Fibroblast of lung (primary cell): ENCODE data around the gene AGAP1. TPM values are rescaled to one million over a fixed set of nuclear protein-coding genes. Genes with fewer than 3 reads are reported as not detected.

Source experiments
- DNase-seq, 2 donors: peaks; one replicate each; pipeline versions ENCODE4 v3.0.0 to v3.0.0-alpha.2; 2010; ENCODE audit warnings: low read depth in 2 of 2
- H2AFZ ChIP-seq: 2 replicates; pipeline ENCODE4 v1.5.1; 2012; ENCODE audit warnings: low read length, control low read depth, inconsistent platforms
- H3K27ac ChIP-seq: 2 replicates; pipeline ENCODE4 v1.5.1; 2011; ENCODE audit warnings: low read length, control low read depth; ENCODE audit not compliant: insufficient read depth
- H3K27me3 ChIP-seq: 2 replicates; pipeline ENCODE4 v1.5.1; 2011; ENCODE audit warnings: mild to moderate bottlenecking, low read length; ENCODE audit not compliant: control insufficient read depth, insufficient read depth
- H3K36me3 ChIP-seq: 2 replicates; pipeline ENCODE4 v1.5.1; 2011; ENCODE audit warnings: low read length; ENCODE audit not compliant: control insufficient read depth, insufficient read depth
- H3K4me1 ChIP-seq: 2 replicates; pipeline ENCODE4 v1.5.1; 2011; ENCODE audit warnings: low read length; ENCODE audit not compliant: control insufficient read depth, insufficient read depth; ENCODE audit errors: extremely low read depth
- H3K4me2 ChIP-seq: 2 replicates; pipeline ENCODE4 v1.5.1; 2011; ENCODE audit warnings: low read length, control low read depth; ENCODE audit not compliant: insufficient read depth; ENCODE audit errors: extremely low read depth
- H3K4me3 ChIP-seq, 4 experiments: fragments of 200-600 bp in 1 of 4; sonication (generic) in 1 of 4; replicated peaks in 1 of 4; 2 replicates each; pipeline ENCODE4 v1.5.1; 2011 to 2016; ENCODE audit warnings: low read length in 4 of 4, low read depth in 3 of 4, mild to moderate bottlenecking in 3 of 4, control low read depth in 2 of 4, inconsistent platforms in 1 of 4, mixed read lengths in 1 of 4; ENCODE audit not compliant: insufficient read depth in 1 of 4; ENCODE audit errors: control extremely low read depth in 1 of 4
- H3K79me2 ChIP-seq: 2 replicates; pipeline ENCODE4 v1.5.1; 2012; ENCODE audit warnings: mild to moderate bottlenecking, low read length, inconsistent platforms; ENCODE audit not compliant: control insufficient read depth, insufficient read depth
- H3K9ac ChIP-seq: 2 replicates; pipeline ENCODE4 v1.5.1; 2011; ENCODE audit warnings: mild to moderate bottlenecking, low read length, control low read depth; ENCODE audit not compliant: insufficient read depth
- H3K9me3 ChIP-seq: 2 replicates; pipeline ENCODE4 v1.5.1; 2012; ENCODE audit warnings: low read depth, low read length; ENCODE audit not compliant: control insufficient read depth, insufficient read depth
- H4K20me1 ChIP-seq: 2 replicates; pipeline ENCODE4 v1.5.1; 2011; ENCODE audit warnings: low read length; ENCODE audit not compliant: control insufficient read depth, insufficient read depth; ENCODE audit errors: extremely low read depth
- CTCF ChIP-seq, 2 donors: IDR thresholded peaks in 1 of 2; conservative IDR thresholded peaks in 1 of 2; 1 replicate in 1 of 2; 2 replicates in 1 of 2; pipeline ENCODE4 v1.5.1; 2011 to 2012; ENCODE audit warnings: low read length in 2 of 2, control low read depth in 1 of 2, inconsistent platforms in 1 of 2, low read depth in 1 of 2, mild to moderate bottlenecking in 1 of 2
- EZH2 ChIP-seq: IDR thresholded peaks from 2 replicates; pipeline ENCODE4 v1.5.1; 2012; ENCODE audit warnings: low read length, control low read depth, mild to moderate bottlenecking; ENCODE audit errors: missing control alignments
- polyA plus RNA-seq, 2 donors: library from polyadenylated mRNA; depleted of rRNA in 1 of 2; stranded (reverse) in 1 of 2; unstranded in 1 of 2; fragments of >200 nt; gene quantifications; 2 replicates each; pipeline ENCODE4 v1.2.1, GENCODE V29; 2011 to 2012; ENCODE audit warnings: missing spikeins in 1 of 2
- total RNA-seq: library from RNA; depleted of rRNA; stranded (reverse); fragments of >200 nt; gene quantifications from 2 replicates; pipeline ENCODE4 v1.2.1, GENCODE V29; 2014

The AGAP1 gene
- total and polyA plus RNA-seq, 2 donors (not counting 1 experiment from before 2014, with no cell fraction given): 10.6 to 14.0 TPM

DNA sequence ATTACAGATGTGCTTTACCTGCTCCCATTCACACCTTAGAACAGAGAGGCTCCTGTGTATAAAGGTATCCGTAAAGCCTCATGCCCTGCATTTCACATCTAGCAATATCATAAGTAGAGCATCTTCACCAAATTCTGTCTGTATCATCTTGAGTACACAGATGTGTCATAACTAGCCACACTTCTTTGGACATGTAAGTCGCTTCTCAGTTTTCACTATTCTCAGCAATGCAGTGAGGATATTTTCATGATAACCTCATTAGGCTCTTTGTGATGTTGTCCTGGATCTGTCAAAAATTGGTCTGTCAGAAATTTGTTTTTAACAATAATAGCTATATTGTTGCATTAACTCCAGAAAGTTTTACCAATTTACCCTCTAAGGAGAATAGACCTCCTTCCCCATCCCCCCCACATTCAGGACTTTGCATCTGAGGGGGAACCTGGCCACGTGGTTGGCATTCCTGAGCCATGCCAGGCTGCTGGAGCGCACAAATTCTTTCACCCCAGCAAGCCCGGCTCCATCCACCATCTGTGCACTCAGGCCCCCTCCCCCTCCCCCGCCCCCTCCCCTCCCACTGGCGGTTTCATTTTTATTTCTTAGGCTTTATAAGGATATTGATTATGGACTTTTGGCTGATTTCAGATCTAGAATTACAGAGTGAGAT lies 34.1 kb downstream of the AGAP1 start:
- Histone ChIP-seq H3K27me3 (no peaks in the 10 kb centered on the region), H3K79me2 (peaks cover 22% of the 10 kb centered on the region), H3K36me3 (no peaks in the 10 kb centered on the region), H3K9me3 (no peaks in the 10 kb centered on the region), H3K27ac (no peak overlapping the region), H2AFZ (no peak overlapping the region), H3K4me3 (no peak overlapping the region), H4K20me1 (no peaks in the 10 kb centered on the region), H3K4me2 (no peak overlapping the region), H3K4me1 (no peaks in the 10 kb centered on the region), H3K9ac (no peak overlapping the region)
- TF ChIP-seq CTCF (conservative IDR thresholded peaks at IDR 0.05 in 1 of 2, IDR thresholded peaks at IDR 0.05 in 1 of 2; ENCODE audit: low read depth in 1 of 2, low read length in 2 of 2) (no peak), EZH2 (no peak)
- peak in 1 of 2 donors; percentile 25 for DNase-seq

DNA sequence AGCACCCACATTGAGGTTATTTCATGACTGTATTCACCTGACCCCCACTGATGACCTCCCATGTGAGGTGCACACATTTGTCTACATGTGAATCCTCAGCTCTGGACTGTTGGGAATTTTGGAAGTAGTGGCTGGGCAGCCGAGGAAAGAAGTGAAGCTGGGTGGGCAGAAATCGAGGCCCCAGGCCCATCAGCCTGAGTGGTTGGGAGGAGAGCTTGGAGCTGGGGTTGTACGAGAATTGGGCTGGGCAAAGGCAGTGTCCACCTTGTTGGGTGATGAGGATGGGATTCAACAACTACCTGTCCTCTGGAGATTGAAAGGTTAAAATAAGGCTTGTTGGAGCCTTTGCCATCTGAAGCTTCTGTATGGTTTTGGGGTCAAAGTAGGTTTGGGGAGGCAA lies 35.8 kb downstream of the AGAP1 start:
- Histone ChIP-seq H3K27ac (no peak overlapping the region), H4K20me1 (no peaks in the 10 kb centered on the region), H3K9me3 (no peaks in the 10 kb centered on the region), H3K4me1 (no peaks in the 10 kb centered on the region), H3K4me2 (no peak overlapping the region), H2AFZ (no peak overlapping the region), H3K4me3 (no peak overlapping the region), H3K27me3 (no peaks in the 10 kb centered on the region), H3K36me3 (no peaks in the 10 kb centered on the region), H3K79me2 (peaks cover 15% of the 10 kb centered on the region), H3K9ac (no peak overlapping the region)
- TF ChIP-seq EZH2 (no peak), CTCF (conservative IDR thresholded peaks at IDR 0.05 in 1 of 2, IDR thresholded peaks at IDR 0.05 in 1 of 2; ENCODE audit: low read depth in 1 of 2, low read length in 2 of 2) (no peak)
- DNase-seq: no peak

GRCh38 chr2:235530735-235531134 lies 36.9 kb downstream of the AGAP1 start:
- no peak overlapping the region for H3K4me2 ChIP-seq
- no peak for DNase-seq
- no peak overlapping the region for H2AFZ ChIP-seq
- no peaks in the 10 kb centered on the region for H3K4me1 ChIP-seq
- no peaks in the 10 kb centered on the region for H3K27me3 ChIP-seq
- no peaks in the 10 kb centered on the region for H3K36me3 ChIP-seq
- peaks cover 15% of the 10 kb centered on the region for H3K79me2 ChIP-seq
- H4K20me1 ChIP-seq: no peaks in the 10 kb centered on the region
- H3K9me3 ChIP-seq: no peaks in the 10 kb centered on the region
- no peak overlapping the region for H3K4me3 ChIP-seq
- H3K9ac ChIP-seq: no peak overlapping the region
- no peak for TF ChIP-seq EZH2
- TF ChIP-seq CTCF (conservative IDR thresholded peaks at IDR 0.05 in 1 of 2, IDR thresholded peaks at IDR 0.05 in 1 of 2; ENCODE audit: low read depth in 1 of 2, low read length in 2 of 2): no peak
- no peak overlapping the region for H3K27ac ChIP-seq
